Endothelial cell of umbilical vein (primary cell): Measurements from ENCODE around the gene CLDN7. TPM values are rescaled to one million over a fixed set of nuclear protein-coding genes. Genes with fewer than 3 reads are reported as not detected.

Experiments used
- BruUV-seq: library from RNA; stranded (reverse); fragments of 400-500 nt; replicated peaks from 2 replicates; lab custom pipeline; 2021; lab: Mats Ljungman, UMichigan
- CTCF ChIA-PET: fragments of 300-600, 350-600 bp; sonication (Branson Sonifier 250); formaldehyde crosslinking; loops from one replicate; lab custom pipeline; 2021; ENCODE audit warnings: antibody characterized with exemption, inconsistent platforms; lab: Charles Lee
- POLR2A ChIA-PET: fragments of 300-600, 350-600 bp; sonication (Branson Sonifier 250); formaldehyde crosslinking; loops from one replicate; lab custom pipeline; 2021; ENCODE audit warnings: antibody characterized with exemption, inconsistent platforms; lab: Charles Lee
- DNase-seq: peaks from one replicate; pipeline ENCODE4 v3.0.0-alpha.2; 2011; ENCODE audit warnings: low read depth, low spot score
- FAIRE-seq: peaks from 2 replicates; lab custom pipeline; 2011; peaks lifted over from hg19 to GRCh38; lab: Jason Lieb, UNC
- H2AFZ ChIP-seq: 2 replicates; pipeline ENCODE4 v1.6.0; 2012; ENCODE audit warnings: low read depth, low read length, control low read depth, inconsistent platforms
- H3K27ac ChIP-seq: 2 replicates; pipeline ENCODE4 v1.5.1; 2011; ENCODE audit warnings: low read depth, mild to moderate bottlenecking, control low read depth, low read length, moderate library complexity; ENCODE audit not compliant: insufficient read depth
- H3K27me3 ChIP-seq, 2 experiments: 2 replicates each; pipeline versions ENCODE4 v1.6.0 to v1.6.1; 2011; ENCODE audit warnings: low read length in 2 of 2, mixed read lengths in 1 of 2; ENCODE audit not compliant: control insufficient read depth in 2 of 2, insufficient read depth in 2 of 2
- H3K36me3 ChIP-seq, 2 experiments: 2 replicates in 1 of 2; 3 replicates in 1 of 2; pipeline ENCODE4 v1.5.1; 2011; ENCODE audit warnings: low read length in 2 of 2, mild to moderate bottlenecking in 1 of 2, moderate library complexity in 1 of 2; ENCODE audit not compliant: control insufficient read depth in 2 of 2, insufficient read depth in 2 of 2; ENCODE audit errors: extremely low read depth in 1 of 2
- H3K4me1 ChIP-seq: 3 replicates; pipeline ENCODE4 v1.5.1; 2011; ENCODE audit warnings: mild to moderate bottlenecking, low read length; ENCODE audit not compliant: control insufficient read depth, insufficient read depth; ENCODE audit errors: extremely low read depth
- H3K4me2 ChIP-seq: 2 replicates; pipeline ENCODE4 v1.6.1; 2011; ENCODE audit warnings: low read length, control low read depth, mixed read lengths; ENCODE audit not compliant: insufficient read depth
- H3K4me3 ChIP-seq, 3 experiments: fragments of 200-600 bp in 1 of 3; sonication (generic), shearing (Covaris generic) in 1 of 3; replicated peaks in 1 of 3; 2 replicates each; pipeline ENCODE4 v1.5.1; 2011 to 2016; ENCODE audit warnings: control low read depth in 3 of 3, low read length in 3 of 3, mild to moderate bottlenecking in 2 of 3, inconsistent platforms in 1 of 3, low read depth in 1 of 3, moderate library complexity in 1 of 3; ENCODE audit not compliant: insufficient read depth in 1 of 3
- H3K79me2 ChIP-seq: 2 replicates; pipeline ENCODE4 v1.6.0; 2012; ENCODE audit warnings: low read length, inconsistent platforms; ENCODE audit not compliant: control insufficient read depth, insufficient read depth
- H3K9ac ChIP-seq: replicated peaks from 2 replicates; pipeline ENCODE3; 2011; ENCODE audit warnings: low read length, control low read depth; ENCODE audit not compliant: insufficient read depth; ENCODE audit errors: extremely low read depth
- H3K9me1 ChIP-seq: replicated peaks from 3 replicates; pipeline ENCODE4 v1.6.0; 2011; ENCODE audit warnings: mild to moderate bottlenecking, low read length; ENCODE audit not compliant: control insufficient read depth, insufficient read depth; ENCODE audit errors: extremely low read depth
- H3K9me3 ChIP-seq: replicated peaks from 2 replicates; pipeline ENCODE4 v1.5.1; 2012; ENCODE audit warnings: low read length, inconsistent platforms; ENCODE audit not compliant: control insufficient read depth, insufficient read depth
- H4K20me1 ChIP-seq: replicated peaks from 2 replicates; pipeline ENCODE3; 2011; ENCODE audit warnings: mild to moderate bottlenecking, low read length; ENCODE audit not compliant: control insufficient read depth, insufficient read depth; ENCODE audit errors: extremely low read depth
- CTCF ChIP-seq, 2 donors: IDR thresholded peaks; 1 replicate in 1 of 2; 2 replicates in 1 of 2; pipeline ENCODE4 v1.5.1; 2011; ENCODE audit warnings: low read length in 2 of 2, mild to moderate bottlenecking in 2 of 2, moderate library complexity in 2 of 2, control low read depth in 1 of 2, inconsistent platforms in 1 of 2, low read depth in 1 of 2; ENCODE audit not compliant: insufficient read depth in 1 of 2; ENCODE audit errors: extremely low read depth in 1 of 2
- EZH2 ChIP-seq: IDR thresholded peaks from 2 replicates; pipeline ENCODE4 v1.6.1; 2012; ENCODE audit warnings: borderline replicate concordance, low read depth, mild to moderate bottlenecking, moderate library complexity, low read length, inconsistent platforms; ENCODE audit not compliant: severe bottlenecking
- FOS ChIP-seq: IDR thresholded peaks from 2 replicates; pipeline ENCODE4 v1.6.1; 2011; ENCODE audit warnings: mild to moderate bottlenecking, low read length, moderate library complexity, borderline replicate concordance; ENCODE audit not compliant: insufficient read depth
- GATA2 ChIP-seq: IDR thresholded peaks from 2 replicates; pipeline ENCODE4 v1.7.0; 2011; ENCODE audit warnings: low read depth, mild to moderate bottlenecking, moderate library complexity, mixed read lengths, low read length; ENCODE audit not compliant: insufficient read length, insufficient read depth
- JUN ChIP-seq: IDR thresholded peaks from 2 replicates; pipeline ENCODE4 v1.6.1; 2011; ENCODE audit warnings: borderline replicate concordance, low read depth; ENCODE audit not compliant: insufficient read length, insufficient read depth
- MAX ChIP-seq: IDR thresholded peaks from 2 replicates; pipeline ENCODE4 v1.6.1; 2011; ENCODE audit not compliant: insufficient read depth, insufficient read length
- MYC ChIP-seq: IDR thresholded peaks from one replicate; pipeline ENCODE4 v1.6.1; 2011; ENCODE audit warnings: mild to moderate bottlenecking, low read depth, low read length
- POLR2A ChIP-seq: IDR thresholded peaks from 2 replicates; pipeline ENCODE4 v1.6.1; 2012; ENCODE audit warnings: low read depth, mild to moderate bottlenecking, control low read depth, low read length
- POLR2AphosphoS5 ChIP-seq: IDR thresholded peaks from 2 replicates; pipeline ENCODE4 v1.6.1; 2012; ENCODE audit warnings: low read depth, mild to moderate bottlenecking, control low read depth, low read length, moderate library complexity; ENCODE audit not compliant: insufficient read depth
- dilution Hi-C: fragments of 300-500 bp; cut with MboI; formaldehyde crosslinking; loops from one replicate; pipeline ENCODE4 v1.15.0; 2019; ENCODE audit warnings: low sequenced_read_pairs; ENCODE audit not compliant: extremely low pct_ligation_motif_present
- intact Hi-C: fragments of 100-400 bp; cut with micrococcal nuclease; formaldehyde crosslinking; loops from one replicate; pipeline ENCODE4 v1.10.0; 2022
- polyA plus RNA-seq, 4 experiments: library from polyadenylated mRNA; depleted of rRNA in 3 of 4; stranded (reverse) in 3 of 4; unstranded in 1 of 4; fragments of >200 nt; gene quantifications; 2 replicates each; pipeline versions ENCODE4 v1.2.1 to v1.2.3, GENCODE V29; 2011 to 2012; ENCODE audit warnings: missing spikeins in 1 of 4
- total RNA-seq: library from RNA; stranded (reverse); gene quantifications from 2 replicates; pipeline ENCODE4 v1.2.3, GENCODE V29; 2021

CLDN7 gene
- total and polyA plus RNA-seq, 2 donors (not counting 3 experiments of a cell fraction or from before 2014, with no cell fraction given), result 25.4 to 25.7 TPM

GRCh38 chr17:7254511-7254910 lies 7.8 kb downstream of the CLDN7 start:
- ChIA-PET CTCF (interaction anchor here (1.2 kb wide), 1 partner anchor 41 kb away, joined by 7 read pairs; no protein-coding TSS in a partner anchor), POLR2A (no interaction called here)
- Histone ChIP-seq H3K27me3 (no peaks in the 10 kb centered on the region), H3K79me2 (peaks cover 34% of the 10 kb centered on the region), H3K27ac (no peak overlapping the region), H2AFZ (no peak overlapping the region), H3K36me3 (peaks cover 3 to 21% of the 10 kb centered on the region in 2 experiments), H3K9me1 (no peaks in the 10 kb centered on the region), H3K4me1 (peaks cover 18% of the 10 kb centered on the region), H3K4me3 (no peak overlapping the region), H3K4me2 (no peak overlapping the region), H4K20me1 (no peaks in the 10 kb centered on the region), H3K9ac (no peak overlapping the region), H3K9me3 (no peaks in the 10 kb centered on the region)
- dilution Hi-C loops, result no loop called here
- DNase-seq (no peak), FAIRE-seq (no peak)
- TF ChIP-seq JUN (no peak), CTCF (IDR thresholded peaks at IDR 0.05; ENCODE audit: extremely low read depth in 1 of 2, insufficient read depth in 1 of 2, low read depth in 1 of 2, low read length in 2 of 2) (no peak), FOS (no peak), POLR2AphosphoS5 (no peak), MAX (no peak), POLR2A (no peak), EZH2 (no peak), MYC (no peak), GATA2 (no peak)
- intact Hi-C loops, result loop anchor here (5.0 kb wide), 1 partner anchor 183 kb away; the partner anchor contains the start of genes FGF11 and TMEM102
- BruUV-seq, result no TSS peak
